ENCODE measurements around the gene GNG10. TPM values are rescaled to one million over a fixed set of nuclear protein-coding genes. Genes with fewer than 3 reads are reported as not detected.

The GNG10 gene
- total and polyA plus RNA-seq, 9 of the 15 experiments (the other 6 are each of a cell fraction or from before 2014, with no cell fraction given): 13.1 to 37.8 (median 28.4) TPM

DNA sequence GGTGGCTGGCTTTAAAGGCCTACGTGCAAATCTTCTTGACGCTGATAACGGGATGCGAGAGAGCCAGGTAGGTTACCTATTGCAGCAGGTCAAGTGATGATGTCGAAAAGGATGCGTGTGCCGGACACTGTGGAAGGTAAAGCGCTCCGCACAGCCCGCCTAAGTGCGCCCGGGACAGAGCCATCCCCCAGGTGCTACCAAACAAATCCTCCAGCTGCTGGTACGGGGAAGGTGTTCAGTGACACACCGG, 30.5 kb upstream of the GNG10 start (continued):
- TF ChIP-seq ZNF324 (CRISPR knock-in tag; IDR thresholded peaks at IDR 0.05): no peak
- TF ChIP-seq ERF (CRISPR knock-in tag; IDR thresholded peaks at IDR 0.05): no peak
- no peak for TF ChIP-seq HMG20A (CRISPR knock-in tag; conservative IDR thresholded peaks at IDR 0.05)
- TF ChIP-seq, protein P1, sequence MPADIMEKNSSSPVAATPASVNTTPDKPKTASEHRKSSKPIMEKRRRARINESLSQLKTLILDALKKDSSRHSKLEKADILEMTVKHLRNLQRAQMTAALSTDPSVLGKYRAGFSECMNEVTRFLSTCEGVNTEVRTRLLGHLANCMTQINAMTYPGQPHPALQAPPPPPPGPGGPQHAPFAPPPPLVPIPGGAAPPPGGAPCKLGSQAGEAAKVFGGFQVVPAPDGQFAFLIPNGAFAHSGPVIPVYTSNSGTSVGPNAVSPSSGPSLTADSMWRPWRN (IDR thresholded peaks at IDR 0.05; ENCODE audit: low read depth): no peak
- TF ChIP-seq PTRF (tag; IDR thresholded peaks at IDR 0.05): no peak
- TF ChIP-seq, protein P2, sequence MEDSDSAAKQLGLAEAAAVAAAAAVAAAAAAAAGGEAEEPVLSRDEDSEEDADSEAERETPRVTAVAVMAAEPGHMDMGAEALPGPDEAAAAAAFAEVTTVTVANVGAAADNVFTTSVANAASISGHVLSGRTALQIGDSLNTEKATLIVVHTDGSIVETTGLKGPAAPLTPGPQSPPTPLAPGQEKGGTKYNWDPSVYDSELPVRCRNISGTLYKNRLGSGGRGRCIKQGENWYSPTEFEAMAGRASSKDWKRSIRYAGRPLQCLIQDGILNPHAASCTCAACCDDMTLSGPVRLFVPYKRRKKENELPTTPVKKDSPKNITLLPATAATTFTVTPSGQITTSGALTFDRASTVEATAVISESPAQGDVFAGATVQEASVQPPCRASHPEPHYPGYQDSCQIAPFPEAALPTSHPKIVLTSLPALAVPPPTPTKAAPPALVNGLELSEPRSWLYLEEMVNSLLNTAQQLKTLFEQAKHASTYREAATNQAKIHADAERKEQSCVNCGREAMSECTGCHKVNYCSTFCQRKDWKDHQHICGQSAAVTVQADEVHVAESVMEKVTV (CRISPR knock-in tag; IDR thresholded peaks at IDR 0.05): no peak
- TF ChIP-seq, protein P3, sequence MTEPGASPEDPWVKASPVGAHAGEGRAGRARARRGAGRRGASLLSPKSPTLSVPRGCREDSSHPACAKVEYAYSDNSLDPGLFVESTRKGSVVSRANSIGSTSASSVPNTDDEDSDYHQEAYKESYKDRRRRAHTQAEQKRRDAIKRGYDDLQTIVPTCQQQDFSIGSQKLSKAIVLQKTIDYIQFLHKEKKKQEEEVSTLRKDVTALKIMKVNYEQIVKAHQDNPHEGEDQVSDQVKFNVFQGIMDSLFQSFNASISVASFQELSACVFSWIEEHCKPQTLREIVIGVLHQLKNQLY (CRISPR knock-in tag; conservative IDR thresholded peaks at IDR 0.05): no peak
- no peak for TF ChIP-seq MTA1 (IDR thresholded peaks at IDR 0.05; ENCODE audit: borderline replicate concordance)
- TF ChIP-seq PCBP1 (IDR thresholded peaks at IDR 0.05; ENCODE audit: low read depth, low read length, poor library complexity, severe bottlenecking): no peak
- no peak for TF ChIP-seq CAMTA2 (CRISPR knock-in tag; conservative IDR thresholded peaks at IDR 0.05)
- TF ChIP-seq GABPB2 (CRISPR knock-in tag; conservative IDR thresholded peaks at IDR 0.05): no peak
- TF ChIP-seq ZNF780A (CRISPR knock-in tag; IDR thresholded peaks at IDR 0.05): no peak
- no peak for TF ChIP-seq ZC3H4 (CRISPR knock-in tag; IDR thresholded peaks at IDR 0.05; ENCODE audit: borderline replicate concordance)
- no peak for TF ChIP-seq PTTG1 (tag; IDR thresholded peaks at IDR 0.05; ENCODE audit: low read depth)
- TF ChIP-seq GATA2 (CRISPR knock-in tag; IDR thresholded peaks at IDR 0.05): no peak
- no peak for TF ChIP-seq EWSR1 (IDR thresholded peaks at IDR 0.05; ENCODE audit: borderline replicate concordance, low read depth, partially characterized antibody)
- no peak for TF ChIP-seq ATF1 (CRISPR knock-in tag; IDR thresholded peaks at IDR 0.05)
- TF ChIP-seq ATF1 (tag; IDR thresholded peaks at IDR 0.05): no peak
- TF ChIP-seq HDGF (IDR thresholded peaks at IDR 0.05): no peak
- no peak for TF ChIP-seq ZNF644 (tag; IDR thresholded peaks at IDR 0.05; ENCODE audit: low read depth)
- TF ChIP-seq ETV1 (tag; conservative IDR thresholded peaks at IDR 0.05; ENCODE audit: low read depth): no peak; the same call in 1 of the 2 replicates
- TF ChIP-seq ZNF830 (CRISPR knock-in tag; IDR thresholded peaks at IDR 0.05): no peak
- TF ChIP-seq EP300 (IDR thresholded peaks at IDR 0.05; ENCODE audit: low read length): no peak
- no peak for TF ChIP-seq NCOA6 (IDR thresholded peaks at IDR 0.05)
- TF ChIP-seq PHB2 (IDR thresholded peaks at IDR 0.05; ENCODE audit: low read depth): no peak
- no peak for TF ChIP-seq ZNF174 (CRISPR knock-in tag; IDR thresholded peaks at IDR 0.05)
- peak; percentile 74; the same call in 1 of the 2 replicates for TF ChIP-seq TOE1 (IDR thresholded peaks at IDR 0.05; ENCODE audit: borderline replicate concordance)
- no peak for TF ChIP-seq TOE1 (CRISPR knock-in tag; IDR thresholded peaks at IDR 0.05; ENCODE audit: borderline replicate concordance, low read depth)
- no peak for TF ChIP-seq POLR2G (IDR thresholded peaks at IDR 0.05; ENCODE audit: low read depth, low read length)
- TF ChIP-seq ZNF696 (CRISPR knock-in tag; conservative IDR thresholded peaks at IDR 0.05): no peak

Measured in K562 (cell line).